Gastroesophageal sphincter (tissue), 4 donors: Measurements from ENCODE around the gene RNU5D-1. TPM values are rescaled to one million over a fixed set of nuclear protein-coding genes. Genes with fewer than 3 reads are reported as not detected.

Source experiments
- ATAC-seq: fragments of 150-250 bp; one replicate; pipeline ENCODE4 v1.9.1; 2016; ENCODE audit warnings: mild to moderate bottlenecking, moderate library complexity
- H3K27ac ChIP-seq, 4 donors: fragments of 200-600 bp; sonication (generic) in 3 of 4; 1 replicate in 3 of 4; 2 replicates in 1 of 4; pipeline ENCODE4 v1.5.1; 2016 to 2019
- H3K27me3 ChIP-seq: fragments of 200-600 bp; sonication (generic); one replicate; pipeline ENCODE4 v1.5.1; 2019
- H3K36me3 ChIP-seq, 2 donors: fragments of 200-600 bp; sonication (generic); one replicate each; pipeline ENCODE4 v1.5.1; 2019; ENCODE audit warnings: control low read depth in 1 of 2
- H3K4me1 ChIP-seq, 3 donors: fragments of 200-600 bp; sonication (generic); 1 replicate in 2 of 3; 2 replicates in 1 of 3; pipeline ENCODE4 v1.5.1; 2016 to 2019; ENCODE audit warnings: control low read depth in 2 of 3
- H3K4me3 ChIP-seq, 2 donors: fragments of 200-600 bp; sonication (generic); one replicate each; pipeline ENCODE4 v1.5.1; 2019; ENCODE audit warnings: mild to moderate bottlenecking in 1 of 2, moderate library complexity in 1 of 2
- H3K9me3 ChIP-seq, 3 donors: fragments of 200-600 bp; sonication (generic); one replicate each; pipeline ENCODE4 v1.5.1; 2017 to 2019; ENCODE audit warnings: control low read depth in 2 of 3
- CTCF ChIP-seq, 4 experiments: fragments of 200-600 bp in 2 of 4; fragments of 450-650 bp in 2 of 4; sonication (generic) in 1 of 4; IDR thresholded peaks; one replicate each; pipeline ENCODE4 v1.5.1; 2017 to 2019; ENCODE audit warnings: antibody characterized with exemption in 4 of 4, mild to moderate bottlenecking in 2 of 4, moderate library complexity in 2 of 4
- EP300 ChIP-seq: sonication (generic); formaldehyde crosslinking; IDR thresholded peaks from one replicate; pipeline ENCODE4 v1.6.1; 2017; ENCODE audit warnings: antibody characterized with exemption, mild to moderate bottlenecking
- POLR2A ChIP-seq, 2 donors: fragments of 450-650 bp; IDR thresholded peaks; one replicate each; pipeline ENCODE4 v1.6.1; 2017; ENCODE audit warnings: antibody characterized with exemption in 2 of 2, mild to moderate bottlenecking in 2 of 2, moderate library complexity in 1 of 2
- POLR2AphosphoS5 ChIP-seq: sonication (generic); formaldehyde crosslinking; IDR thresholded peaks from one replicate; pipeline ENCODE4 v1.6.1; 2017; ENCODE audit warnings: antibody characterized with exemption
- WGBS, 2 donors: methylation state at CpG; one replicate each; pipeline ENCODE4 v1.1.5; 2018; ENCODE audit warnings: low coverage in 1 of 2; 5-methylcytosine and 5-hydroxymethylcytosine counted together
- total RNA-seq, 4 donors: library from RNA; depleted of rRNA; stranded (reverse); fragments of >200 nt; gene quantifications; one replicate each; pipeline ENCODE4 v1.1.0, GENCODE V29; 2016

Gene RNU5D-1
- total RNA-seq, 4 donors from 2014 or later, result not detected

DNA sequence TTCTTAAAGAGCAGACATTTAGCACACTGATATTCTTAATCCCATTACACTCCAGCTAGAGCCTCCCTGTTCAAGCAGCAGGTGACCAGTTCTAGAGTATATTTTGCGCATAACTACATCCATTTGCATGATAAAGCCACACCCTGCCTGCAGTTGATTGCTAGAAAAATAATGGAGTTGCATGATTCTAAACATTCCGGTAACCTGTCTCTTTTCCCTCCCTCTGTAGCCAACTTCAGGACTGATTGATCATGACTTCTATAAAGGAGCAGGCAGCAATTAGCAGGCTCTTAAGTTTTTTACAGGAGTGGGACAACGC is 41.6 kb downstream of the RNU5D-1 start:
- no peaks in the 10 kb centered on the region for H3K9me3 ChIP-seq
- no peaks in the 10 kb centered on the region for H3K4me1 ChIP-seq
- H3K4me3 ChIP-seq, result no peak overlapping the region
- ATAC-seq, result no peak
- 76 to 100% methylated on average over 1 to 3 of the region's 3 CpGs for WGBS, 2 donors
- H3K36me3 ChIP-seq, result peaks cover 0 to 5% of the 10 kb centered on the region in 2 donors
- TF ChIP-seq CTCF (IDR thresholded peaks at IDR 0.05) (no peak), POLR2A (IDR thresholded peaks at IDR 0.05) (no peak), POLR2AphosphoS5 (no peak), EP300 (no peak)
- H3K27ac ChIP-seq, result no peak overlapping the region
- no peaks in the 10 kb centered on the region for H3K27me3 ChIP-seq

DNA sequence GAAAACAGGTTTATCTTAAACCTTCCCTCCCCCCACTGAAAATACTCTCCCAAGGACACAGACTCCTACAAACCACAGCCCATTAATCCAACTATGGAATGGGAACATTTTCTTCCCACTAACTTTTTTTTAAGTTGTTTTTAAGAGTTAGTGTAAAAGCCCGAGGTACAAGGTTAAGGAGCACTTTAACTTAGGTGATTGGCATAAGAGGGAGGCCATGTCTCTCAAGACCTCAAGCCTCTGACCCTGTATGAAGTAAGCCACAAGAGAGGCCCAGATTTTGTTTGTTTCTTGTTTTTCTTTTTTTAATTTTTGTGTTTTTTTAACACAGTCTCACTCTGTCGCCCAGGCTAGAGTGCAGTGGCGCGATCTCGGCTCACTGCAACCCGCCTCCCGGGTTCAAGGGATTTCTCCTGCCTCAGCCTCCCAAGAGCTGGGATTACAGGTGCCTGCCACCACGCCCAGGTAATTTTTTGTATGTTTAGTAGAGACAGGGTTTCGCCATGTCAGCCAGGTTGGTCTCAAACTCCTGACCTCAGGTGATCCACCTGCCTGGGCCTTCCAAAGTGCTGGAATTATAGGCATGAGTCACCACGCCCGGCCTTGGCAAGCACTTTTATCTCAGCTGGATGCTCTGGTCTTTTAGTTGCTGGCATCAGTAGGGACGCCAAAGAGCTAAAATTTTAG is 42.1 kb downstream of the RNU5D-1 start:
- Histone ChIP-seq H3K9me3 (no peaks in the 10 kb centered on the region), H3K36me3 (peaks cover 0 to 5% of the 10 kb centered on the region in 2 donors), H3K4me1 (no peaks in the 10 kb centered on the region), H3K27ac (no peak overlapping the region), H3K4me3 (no peak overlapping the region), H3K27me3 (no peaks in the 10 kb centered on the region)
- no peak for TF ChIP-seq POLR2AphosphoS5
- no peak for TF ChIP-seq CTCF (IDR thresholded peaks at IDR 0.05)
- no peak for TF ChIP-seq POLR2A (IDR thresholded peaks at IDR 0.05)
- TF ChIP-seq EP300, result no peak
- WGBS, 2 donors, result 68 to 73% methylated on average over 3 to 4 of the region's 12 CpGs
- ATAC-seq, result no peak

GRCh38 chr1:44685881-44686280 is 45.1 kb downstream of the RNU5D-1 start:
- no peaks in the 10 kb centered on the region for H3K4me1 ChIP-seq
- no peak for TF ChIP-seq POLR2AphosphoS5
- no peak for TF ChIP-seq POLR2A (IDR thresholded peaks at IDR 0.05)
- no peak for TF ChIP-seq EP300
- no peak for TF ChIP-seq CTCF (IDR thresholded peaks at IDR 0.05)
- no peaks in the 10 kb centered on the region for H3K27me3 ChIP-seq
- no peaks in the 10 kb centered on the region for H3K9me3 ChIP-seq
- H3K27ac ChIP-seq, result no peak overlapping the region
- no peaks in the 10 kb centered on the region for H3K36me3 ChIP-seq
- 66 to 86% methylated on average over 5 to 6 of the region's 8 CpGs for WGBS, 2 donors
- H3K4me3 ChIP-seq, result no peak overlapping the region
- no peak for ATAC-seq

DNA sequence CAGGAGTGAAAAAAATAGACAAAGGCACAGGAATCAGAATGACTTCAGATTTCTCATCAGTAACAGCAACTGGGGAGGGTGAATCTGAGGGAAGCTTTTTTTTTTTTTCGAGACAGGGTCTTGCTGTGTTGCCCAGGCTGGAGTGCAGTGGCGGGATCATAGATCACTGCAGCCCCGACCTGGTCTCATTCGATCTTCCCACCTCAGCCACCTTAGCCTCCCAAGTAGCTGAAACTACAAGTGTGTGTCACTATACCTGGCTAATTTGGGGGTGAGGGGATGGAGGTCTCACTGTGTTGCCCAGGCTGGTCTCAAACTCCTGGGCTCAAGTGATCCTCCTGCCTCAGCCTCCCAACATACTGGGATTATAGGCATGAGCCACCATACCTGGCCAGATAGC is 45.8 kb downstream of the RNU5D-1 start:
- no peak for TF ChIP-seq EP300
- no peak for TF ChIP-seq CTCF (IDR thresholded peaks at IDR 0.05)
- TF ChIP-seq POLR2AphosphoS5, result no peak
- no peak for TF ChIP-seq POLR2A (IDR thresholded peaks at IDR 0.05)
- Histone ChIP-seq H3K27ac (no peak overlapping the region), H3K9me3 (no peaks in the 10 kb centered on the region), H3K4me1 (no peaks in the 10 kb centered on the region), H3K4me3 (no peak overlapping the region), H3K27me3 (no peaks in the 10 kb centered on the region), H3K36me3 (no peaks in the 10 kb centered on the region)
- no peak for ATAC-seq
- 88% methylated on average over 3 to 4 of the region's 4 CpGs for WGBS, 2 donors

DNA sequence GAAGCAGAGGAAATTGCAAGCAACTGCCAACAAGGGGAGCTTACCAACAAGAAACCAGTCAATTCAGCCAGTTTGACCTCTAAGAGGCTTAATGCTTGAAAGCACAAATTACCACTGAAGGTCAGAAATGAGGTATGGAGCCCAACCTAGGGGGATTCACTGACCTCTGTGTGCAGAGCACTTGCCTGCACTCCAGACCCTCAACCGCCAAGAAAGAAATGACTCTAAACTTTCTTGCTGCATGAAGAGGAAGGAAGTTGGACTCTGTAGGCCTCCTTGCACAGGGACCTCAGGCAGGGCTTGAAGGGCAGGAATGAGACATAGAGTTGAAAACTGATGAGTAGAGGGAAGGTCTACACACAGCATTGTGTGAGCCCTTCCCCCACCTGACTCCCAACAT is 46.4 kb downstream of the RNU5D-1 start:
- no peaks in the 10 kb centered on the region for H3K4me1 ChIP-seq
- no peak for ATAC-seq
- WGBS, 2 donors, result 100% methylated on average over 1 of the region's 1 CpG; no CpG with 5 or more reads in 1 of the 2 donors

More for the DNA sequence above, 46.4 kb downstream of the RNU5D-1 start:
- Histone ChIP-seq H3K4me3 (no peak overlapping the region), H3K9me3 (no peaks in the 10 kb centered on the region), H3K36me3 (no peaks in the 10 kb centered on the region), H3K27ac (no peak overlapping the region), H3K27me3 (no peaks in the 10 kb centered on the region)
- TF ChIP-seq CTCF (IDR thresholded peaks at IDR 0.05), result no peak
